Panc1 (cell line): ENCODE results near the gene FILIP1. TPM values are rescaled to one million over a fixed set of nuclear protein-coding genes. Genes with fewer than 3 reads are reported as not detected.

Experiments used
- ATAC-seq: fragments of 200-7000 bp; cut with Tn5 transposase; 2 replicates; pipeline ENCODE4 v1.9.1; 2020; ENCODE audit warnings: mild to moderate bottlenecking, moderate library complexity
- BruUV-seq: library from RNA; stranded (reverse); fragments of 400-500 nt; replicated peaks from 2 replicates; lab custom pipeline; 2021; lab: Mats Ljungman, UMichigan
- CTCF ChIA-PET: fragments of 300-600 bp; sonication (Branson Sonifier 250); formaldehyde crosslinking; loops from one replicate; lab custom pipeline; 2022; ENCODE audit warnings: antibody characterized with exemption; lab: Charles Lee
- POLR2A ChIA-PET: fragments of 300-600 bp; sonication (Branson Sonifier 250); formaldehyde crosslinking; loops from one replicate; lab custom pipeline; 2022; ENCODE audit warnings: antibody characterized with exemption; lab: Charles Lee
- DNase-seq: peaks from one replicate; pipeline ENCODE4 v3.0.0-alpha.2; 2010; ENCODE audit warnings: low read depth, low spot score
- H3K27ac ChIP-seq: 2 replicates; pipeline ENCODE4 v1.5.1; 2011; ENCODE audit warnings: mild to moderate bottlenecking, low read length, inconsistent platforms
- H3K27me3 ChIP-seq: fragments of 200-500 bp; sonication (Bioruptor generic); 2 replicates; pipeline ENCODE4 v1.6.0; 2014; ENCODE audit warnings: low read length, inconsistent platforms; ENCODE audit not compliant: control insufficient read depth, insufficient read depth
- H3K36me3 ChIP-seq: fragments of 200-500 bp; sonication (Bioruptor generic); 2 replicates; pipeline ENCODE4 v1.5.1; 2014; ENCODE audit warnings: inconsistent platforms, mild to moderate bottlenecking, low read length, moderate library complexity; ENCODE audit not compliant: control insufficient read depth, insufficient read depth
- H3K4me1 ChIP-seq: 2 replicates; pipeline ENCODE4 v1.5.1; 2011; ENCODE audit warnings: inconsistent platforms, mild to moderate bottlenecking, low read length, moderate library complexity; ENCODE audit not compliant: control insufficient read depth, insufficient read depth
- H3K4me3 ChIP-seq, 2 experiments: 2 replicates each; pipeline ENCODE4 v1.5.1; 2011 to 2012; ENCODE audit warnings: low read depth in 2 of 2, low read length in 2 of 2, mild to moderate bottlenecking in 2 of 2, inconsistent platforms in 1 of 2, moderate library complexity in 1 of 2
- H3K9me3 ChIP-seq: fragments of 200-500 bp; sonication (Bioruptor generic); 2 replicates; pipeline ENCODE4 v1.5.1; 2014; ENCODE audit warnings: low read depth, mild to moderate bottlenecking, inconsistent platforms, low read length, moderate library complexity; ENCODE audit not compliant: control insufficient read depth, insufficient read depth
- POLR2AphosphoS5 ChIP-seq: IDR thresholded peaks from 2 replicates; pipeline ENCODE4 v1.6.1; 2012; ENCODE audit warnings: mild to moderate bottlenecking, low read depth, low read length, moderate library complexity
- SIN3A ChIP-seq: IDR thresholded peaks from 2 replicates; pipeline ENCODE4 v1.6.1; 2012; ENCODE audit warnings: low read depth, mild to moderate bottlenecking, low read length, moderate library complexity, borderline replicate concordance; ENCODE audit not compliant: insufficient read depth
- TCF7L2 ChIP-seq: IDR thresholded peaks from 2 replicates; pipeline ENCODE4 v1.6.1; 2011; ENCODE audit warnings: mild to moderate bottlenecking, low read depth, low read length, inconsistent platforms
- in situ Hi-C: cut with HindIII; loops from 2 replicates; pipeline ENCODE4 v1.10.0; 2016; ENCODE audit warnings: low sequenced_read_pairs, low pct_unique_long_range_greater_than_20kb
- intact Hi-C: fragments of 100-400 bp; cut with micrococcal nuclease; formaldehyde crosslinking; loops from one replicate; pipeline ENCODE4 v1.10.0; 2022; ENCODE audit not compliant: unreplicated experiment
- total RNA-seq: library from RNA; stranded (reverse); gene quantifications from one replicate; pipeline ENCODE4 v1.2.1, GENCODE V29; 2021; ENCODE audit not compliant: unreplicated experiment
- TF ChIP-seq, protein P1 (sequence below), 2 experiments: IDR thresholded peaks; 2 replicates each; pipeline ENCODE4 v1.6.1; 2011 to 2012; ENCODE audit warnings: low read depth in 2 of 2, control low read depth in 1 of 2, low read length in 1 of 2, mild to moderate bottlenecking in 1 of 2, moderate library complexity in 1 of 2; ENCODE audit not compliant: insufficient read depth in 1 of 2
- TF ChIP-seq, protein P2 (sequence below): fragments of 450-650 bp; IDR thresholded peaks from 2 replicates; pipeline ENCODE4 v1.5.1; 2017; ENCODE audit warnings: mild to moderate bottlenecking

Gene FILIP1
- total RNA-seq, 1 experiment from 2014 or later, result 0.26 TPM

DNA sequence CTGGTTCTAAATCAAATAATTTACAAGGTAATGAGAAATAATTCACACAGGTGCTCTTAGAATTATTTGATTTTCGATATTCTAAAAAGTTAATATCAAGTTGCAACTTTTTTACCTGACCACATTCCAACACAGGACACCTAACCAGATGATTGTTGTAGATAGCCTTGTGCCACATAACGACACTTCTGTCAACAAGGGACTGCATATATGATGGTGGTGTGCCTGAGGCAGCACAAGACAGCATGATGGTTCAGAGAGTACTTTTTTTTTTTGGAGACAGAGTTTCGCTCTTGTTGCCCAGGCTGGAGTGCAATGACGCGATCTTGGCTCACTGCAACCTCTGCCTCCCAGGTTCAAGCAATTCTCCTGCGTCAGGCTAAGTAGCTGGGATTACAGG lies 142.8 kb downstream of the FILIP1 start:
- ChIA-PET CTCF (no interaction called here), POLR2A (no interaction called here)
- in situ Hi-C loops, result no loop called here
- Histone ChIP-seq H3K36me3 (no peaks in the 10 kb centered on the region), H3K27ac (no peak overlapping the region), H3K27me3 (peaks cover 5% of the 10 kb centered on the region; the same call in 1 of the 2 replicates), H3K4me3 (no peak overlapping the region), H3K9me3 (no peaks in the 10 kb centered on the region), H3K4me1 (peaks cover 10% of the 10 kb centered on the region)
- intact Hi-C loops, result no loop called here
- TF ChIP-seq POLR2AphosphoS5 (no peak), TCF7L2 (no peak), SIN3A (no peak)
- TF ChIP-seq, protein P1, sequence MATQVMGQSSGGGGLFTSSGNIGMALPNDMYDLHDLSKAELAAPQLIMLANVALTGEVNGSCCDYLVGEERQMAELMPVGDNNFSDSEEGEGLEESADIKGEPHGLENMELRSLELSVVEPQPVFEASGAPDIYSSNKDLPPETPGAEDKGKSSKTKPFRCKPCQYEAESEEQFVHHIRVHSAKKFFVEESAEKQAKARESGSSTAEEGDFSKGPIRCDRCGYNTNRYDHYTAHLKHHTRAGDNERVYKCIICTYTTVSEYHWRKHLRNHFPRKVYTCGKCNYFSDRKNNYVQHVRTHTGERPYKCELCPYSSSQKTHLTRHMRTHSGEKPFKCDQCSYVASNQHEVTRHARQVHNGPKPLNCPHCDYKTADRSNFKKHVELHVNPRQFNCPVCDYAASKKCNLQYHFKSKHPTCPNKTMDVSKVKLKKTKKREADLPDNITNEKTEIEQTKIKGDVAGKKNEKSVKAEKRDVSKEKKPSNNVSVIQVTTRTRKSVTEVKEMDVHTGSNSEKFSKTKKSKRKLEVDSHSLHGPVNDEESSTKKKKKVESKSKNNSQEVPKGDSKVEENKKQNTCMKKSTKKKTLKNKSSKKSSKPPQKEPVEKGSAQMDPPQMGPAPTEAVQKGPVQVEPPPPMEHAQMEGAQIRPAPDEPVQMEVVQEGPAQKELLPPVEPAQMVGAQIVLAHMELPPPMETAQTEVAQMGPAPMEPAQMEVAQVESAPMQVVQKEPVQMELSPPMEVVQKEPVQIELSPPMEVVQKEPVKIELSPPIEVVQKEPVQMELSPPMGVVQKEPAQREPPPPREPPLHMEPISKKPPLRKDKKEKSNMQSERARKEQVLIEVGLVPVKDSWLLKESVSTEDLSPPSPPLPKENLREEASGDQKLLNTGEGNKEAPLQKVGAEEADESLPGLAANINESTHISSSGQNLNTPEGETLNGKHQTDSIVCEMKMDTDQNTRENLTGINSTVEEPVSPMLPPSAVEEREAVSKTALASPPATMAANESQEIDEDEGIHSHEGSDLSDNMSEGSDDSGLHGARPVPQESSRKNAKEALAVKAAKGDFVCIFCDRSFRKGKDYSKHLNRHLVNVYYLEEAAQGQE (IDR thresholded peaks at IDR 0.05; ENCODE audit: insufficient read depth in 1 of 2, low read depth in 2 of 2, low read length in 1 of 2), result no peak
- TF ChIP-seq, protein P2, sequence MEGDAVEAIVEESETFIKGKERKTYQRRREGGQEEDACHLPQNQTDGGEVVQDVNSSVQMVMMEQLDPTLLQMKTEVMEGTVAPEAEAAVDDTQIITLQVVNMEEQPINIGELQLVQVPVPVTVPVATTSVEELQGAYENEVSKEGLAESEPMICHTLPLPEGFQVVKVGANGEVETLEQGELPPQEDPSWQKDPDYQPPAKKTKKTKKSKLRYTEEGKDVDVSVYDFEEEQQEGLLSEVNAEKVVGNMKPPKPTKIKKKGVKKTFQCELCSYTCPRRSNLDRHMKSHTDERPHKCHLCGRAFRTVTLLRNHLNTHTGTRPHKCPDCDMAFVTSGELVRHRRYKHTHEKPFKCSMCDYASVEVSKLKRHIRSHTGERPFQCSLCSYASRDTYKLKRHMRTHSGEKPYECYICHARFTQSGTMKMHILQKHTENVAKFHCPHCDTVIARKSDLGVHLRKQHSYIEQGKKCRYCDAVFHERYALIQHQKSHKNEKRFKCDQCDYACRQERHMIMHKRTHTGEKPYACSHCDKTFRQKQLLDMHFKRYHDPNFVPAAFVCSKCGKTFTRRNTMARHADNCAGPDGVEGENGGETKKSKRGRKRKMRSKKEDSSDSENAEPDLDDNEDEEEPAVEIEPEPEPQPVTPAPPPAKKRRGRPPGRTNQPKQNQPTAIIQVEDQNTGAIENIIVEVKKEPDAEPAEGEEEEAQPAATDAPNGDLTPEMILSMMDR, result no peak
- ATAC-seq, result no peak
- no TSS peak for BruUV-seq
- no peak for DNase-seq

DNA sequence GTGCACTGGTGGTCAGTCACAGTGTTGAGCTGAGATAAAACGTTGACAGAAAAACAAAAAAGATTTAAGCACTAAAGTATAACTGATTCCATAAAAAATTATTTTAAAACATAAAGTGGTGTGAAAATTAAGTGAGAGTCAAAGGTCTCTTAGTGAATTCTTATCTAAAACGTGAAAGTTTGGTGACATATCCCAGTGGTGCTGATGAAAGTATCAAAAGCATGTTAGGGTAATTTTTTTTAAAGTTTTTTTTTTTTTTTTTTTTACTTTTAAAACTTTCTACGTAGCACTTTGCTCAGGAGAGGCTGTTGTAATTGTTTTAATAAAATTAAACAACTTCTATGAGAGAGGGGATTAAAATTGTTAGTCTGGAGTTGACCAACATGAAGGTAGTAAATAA lies 143.4 kb downstream of the FILIP1 start:
- intact Hi-C loops (no loop called here), in situ Hi-C loops (no loop called here)
- no peak overlapping the region for H3K27ac ChIP-seq
- no peaks in the 10 kb centered on the region for H3K36me3 ChIP-seq
- CTCF ChIA-PET, result no interaction called here
- POLR2A ChIA-PET, result no interaction called here
- no TSS peak for BruUV-seq
- no peak for DNase-seq
- H3K9me3 ChIP-seq, result no peaks in the 10 kb centered on the region
- H3K4me3 ChIP-seq, result no peak overlapping the region
- TF ChIP-seq, protein P2, result no peak
- TF ChIP-seq TCF7L2 (no peak), POLR2AphosphoS5 (no peak), SIN3A (no peak)
- TF ChIP-seq, protein P1 (IDR thresholded peaks at IDR 0.05; ENCODE audit: insufficient read depth in 1 of 2, low read depth in 2 of 2, low read length in 1 of 2), result no peak
- H3K4me1 ChIP-seq, result peaks cover 10% of the 10 kb centered on the region
- no peak for ATAC-seq
- peaks cover 5% of the 10 kb centered on the region; the same call in 1 of the 2 replicates for H3K27me3 ChIP-seq
